SK-N-SH (cell line): ENCODE results near the gene PPP1R12A. TPM values are rescaled to one million over a fixed set of nuclear protein-coding genes. Genes with fewer than 3 reads are reported as not detected.
A peak's percentile ranks its signal among the peaks of the same experiment; 100 is the strongest.
"Not testable (repeated sequence)": the region's sequence is repeated elsewhere in the genome, so short reads cannot be mapped to it uniquely, and the experiment has no call there.

ENCODE experiments used
- CTCF ChIA-PET: fragments of 300-600, 350-600 bp; formaldehyde crosslinking; extraction: SDS; loops from one replicate; lab custom pipeline; 2021; lab: Yijun Ruan, JAX
- POLR2A ChIA-PET: fragments of 350-600 bp; sonication (Branson Sonifier 250); formaldehyde crosslinking; extraction: SDS; loops from one replicate; lab custom pipeline; 2020; ENCODE audit warnings: antibody characterized with exemption, inconsistent platforms; lab: Yijun Ruan, JAX
- DNase-seq: peaks from one replicate; pipeline ENCODE4 v3.0.0; 2012
- H2AFZ ChIP-seq: fragments of 200-600 bp; sonication (generic); 2 replicates; pipeline ENCODE4 v1.8.1; 2016; ENCODE audit warnings: antibody characterized with exemption, mild to moderate bottlenecking, low read depth
- H3F3A ChIP-seq: fragments of 200-600 bp; sonication (generic); replicated peaks from 2 replicates; pipeline ENCODE3; 2016; ENCODE audit warnings: antibody characterized with exemption, mild to moderate bottlenecking; ENCODE audit not compliant: insufficient read depth
- H3K27ac ChIP-seq, 2 experiments: fragments of 200-500 bp in 1 of 2; fragments of 200-600 bp in 1 of 2; sonication (Bioruptor generic) in 1 of 2; sonication (generic), shearing (Covaris generic) in 1 of 2; 2 replicates each; pipeline versions ENCODE4 v1.5.1 to v1.6.1; 2014 to 2016; ENCODE audit warnings: low read depth in 2 of 2, inconsistent platforms in 1 of 2, low read length in 1 of 2, mild to moderate bottlenecking in 1 of 2, mixed read lengths in 1 of 2
- H3K27me3 ChIP-seq: fragments of 200-600 bp; sonication (generic), shearing (Covaris generic); 2 replicates; pipeline ENCODE4 v1.6.1; 2016; ENCODE audit warnings: mixed run types; ENCODE audit not compliant: insufficient read depth
- H3K36me3 ChIP-seq, 2 experiments: fragments of 200-500 bp in 1 of 2; fragments of 200-600 bp in 1 of 2; sonication (Bioruptor generic) in 1 of 2; sonication (generic) in 1 of 2; replicated peaks in 1 of 2; 2 replicates each; pipeline versions ENCODE3 to v1.5.1; 2014 to 2016; ENCODE audit warnings: low read length in 1 of 2, mild to moderate bottlenecking in 1 of 2; ENCODE audit not compliant: insufficient read depth in 2 of 2, control insufficient read depth in 1 of 2
- H3K4me1 ChIP-seq, 2 experiments: fragments of 200-500 bp in 1 of 2; fragments of 200-600 bp in 1 of 2; sonication (Bioruptor generic) in 1 of 2; sonication (generic), shearing (Covaris generic) in 1 of 2; 2 replicates each; pipeline versions ENCODE4 v1.5.1 to v1.6.1; 2014 to 2016; ENCODE audit warnings: low read depth in 1 of 2, low read length in 1 of 2, mixed run types in 1 of 2; ENCODE audit not compliant: insufficient read depth in 2 of 2, control insufficient read depth in 1 of 2
- H3K4me2 ChIP-seq: fragments of 200-600 bp; sonication (generic), shearing (Covaris generic); 2 replicates; pipeline ENCODE4 v1.6.1; 2017; ENCODE audit warnings: mixed run types
- H3K4me3 ChIP-seq, 2 experiments: fragments of 200-500 bp in 1 of 2; fragments of 200-600 bp in 1 of 2; sonication (Bioruptor generic) in 1 of 2; sonication (generic), shearing (Covaris generic) in 1 of 2; 2 replicates each; pipeline versions ENCODE4 v1.5.1 to v1.8.1; 2014 to 2016; ENCODE audit warnings: low read depth in 2 of 2, inconsistent platforms in 1 of 2, low read length in 1 of 2, mild to moderate bottlenecking in 1 of 2, mixed read lengths in 1 of 2, moderate library complexity in 1 of 2
- H3K79me2 ChIP-seq: fragments of 200-600 bp; sonication (generic); 2 replicates; pipeline ENCODE4 v1.8.1; 2017; ENCODE audit warnings: mild to moderate bottlenecking; ENCODE audit not compliant: insufficient read depth
- H3K9ac ChIP-seq: fragments of 200-600 bp; sonication (generic); 2 replicates; pipeline ENCODE4 v1.6.1; 2017; ENCODE audit warnings: mixed run types
- H3K9me2 ChIP-seq: fragments of 200-600 bp; sonication (generic); 2 replicates; pipeline ENCODE4 v1.6.1; 2017; ENCODE audit warnings: mixed run types
- H3K9me3 ChIP-seq: fragments of 200-600 bp; sonication (generic); 2 replicates; pipeline ENCODE4 v1.6.1; 2017; ENCODE audit warnings: mixed run types, mild to moderate bottlenecking, moderate library complexity
- H4K20me1 ChIP-seq: fragments of 200-600 bp; sonication (generic); 2 replicates; pipeline ENCODE4 v1.6.1; 2017; ENCODE audit warnings: mild to moderate bottlenecking, mixed run types; ENCODE audit not compliant: insufficient read depth
- CHD2 ChIP-seq: fragments of 150-350 bp; IDR thresholded peaks from 2 replicates; pipeline ENCODE4 v1.6.1; 2018; ENCODE audit warnings: low read length; ENCODE audit not compliant: partially characterized antibody
- EZH2phosphoT487 ChIP-seq: fragments of 200-600 bp; sonication (generic); IDR thresholded peaks from 2 replicates; pipeline ENCODE4 v1.6.1; 2017; ENCODE audit warnings: low read depth, mixed run types, mild to moderate bottlenecking, antibody characterized with exemption, moderate library complexity, borderline replicate concordance
- FOSL2 ChIP-seq: IDR thresholded peaks from 2 replicates; pipeline ENCODE4 v1.4.0; 2012; ENCODE audit warnings: low read depth, mild to moderate bottlenecking, moderate library complexity, borderline replicate concordance
- FOXJ3 ChIP-seq: sonication (generic); formaldehyde crosslinking; IDR thresholded peaks from 2 replicates; pipeline ENCODE4 v1.5.1; 2020; ENCODE audit warnings: mild to moderate bottlenecking, missing genetic modification reagents
- GABPA ChIP-seq: IDR thresholded peaks from 2 replicates; pipeline ENCODE4 v1.4.0; 2012; ENCODE audit warnings: low read depth, mild to moderate bottlenecking
- IRF3 ChIP-seq: fragments of 150-350 bp; IDR thresholded peaks from 2 replicates; pipeline ENCODE4 v1.6.1; 2016; ENCODE audit warnings: mild to moderate bottlenecking, low read depth, low read length
- JUND ChIP-seq: IDR thresholded peaks from 2 replicates; pipeline ENCODE4 v1.4.0; 2012
- NFIC ChIP-seq: IDR thresholded peaks from 2 replicates; pipeline ENCODE4 v1.4.0; 2012; ENCODE audit warnings: borderline replicate concordance
- NRF1 ChIP-seq: IDR thresholded peaks from 2 replicates; pipeline ENCODE4 v1.6.1; 2012; ENCODE audit warnings: low read depth, mild to moderate bottlenecking, low read length
- PBX3 ChIP-seq: IDR thresholded peaks from 2 replicates; pipeline ENCODE4; 2012
- REST ChIP-seq: IDR thresholded peaks from 2 replicates; pipeline ENCODE4 v1.6.1; 2012; ENCODE audit warnings: mild to moderate bottlenecking, low read depth, low read length, moderate library complexity
- RXRA ChIP-seq: IDR thresholded peaks from 2 replicates; pipeline ENCODE4 v1.4.0; 2012; ENCODE audit warnings: low read depth, mild to moderate bottlenecking, borderline replicate concordance
- SIN3A ChIP-seq: IDR thresholded peaks from 2 replicates; pipeline ENCODE4 v1.6.1; 2012; ENCODE audit warnings: low read depth, mild to moderate bottlenecking, low read length, moderate library complexity, borderline replicate concordance
- SMC3 ChIP-seq: IDR thresholded peaks from 2 replicates; pipeline ENCODE4 v1.6.1; 2012; ENCODE audit warnings: low read depth, low read length, improper control_type of control experiment
- TAF1 ChIP-seq: IDR thresholded peaks from 2 replicates; pipeline ENCODE4 v1.6.1; 2012; ENCODE audit warnings: low read depth, mild to moderate bottlenecking, low read length, moderate library complexity, borderline replicate concordance
- TCF12 ChIP-seq: IDR thresholded peaks from 2 replicates; pipeline ENCODE4 v1.4.0; 2012
- TEAD4 ChIP-seq: IDR thresholded peaks from 2 replicates; pipeline ENCODE4 v1.4.0; 2012; ENCODE audit warnings: mild to moderate bottlenecking, borderline replicate concordance; ENCODE audit not compliant: insufficient read depth
- USF1 ChIP-seq: IDR thresholded peaks from 2 replicates; pipeline ENCODE4 v1.4.0; 2012; ENCODE audit warnings: low read depth, borderline replicate concordance
- WGBS: methylation state at CpG from one replicate; pipeline ENCODE4 v1.1.6; 2017; ENCODE audit warnings: low lambda C conversion rate; 5-methylcytosine and 5-hydroxymethylcytosine counted together
- polyA plus RNA-seq, 3 experiments: library from polyadenylated mRNA; depleted of rRNA; stranded (reverse); fragments of >200 nt; gene quantifications; 2 replicates each; pipeline ENCODE4 v1.2.3, GENCODE V29; 2012
- TF ChIP-seq, protein P1 (sequence below): fragments of 200-600 bp; sonication (generic); IDR thresholded peaks from 2 replicates; pipeline ENCODE4 v1.6.1; 2017; ENCODE audit warnings: antibody characterized with exemption, mild to moderate bottlenecking, moderate library complexity

PPP1R12A gene
- polyA plus RNA-seq, 1 of the 3 experiments (the other 2 are of a cell fraction) = 26.0 TPM

DNA sequence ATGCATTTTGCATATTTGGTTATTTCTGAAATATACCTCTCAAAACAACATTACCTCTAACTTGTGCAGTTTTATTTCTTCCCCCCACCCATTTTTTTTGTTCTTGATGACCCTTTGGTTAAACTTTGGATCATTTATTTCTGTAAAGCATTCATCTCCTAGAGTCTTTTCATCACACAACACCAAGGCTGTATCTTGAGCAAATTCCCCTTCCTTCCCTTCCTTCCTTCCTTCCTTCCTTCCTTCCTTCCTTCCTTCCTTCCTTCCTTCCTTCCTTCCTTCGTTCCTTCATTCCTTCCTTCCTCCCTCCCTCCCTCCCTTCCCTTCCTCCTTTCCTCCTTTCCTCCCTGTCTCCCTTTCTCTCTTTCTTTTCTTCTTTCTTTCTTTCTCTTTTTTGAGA is 43.8 kb upstream of the PPP1R12A start:
- Histone ChIP-seq H3K27me3 (no peaks in the 10 kb centered on the region), H4K20me1 (no peaks in the 10 kb centered on the region), H3F3A (peaks cover 19% of the 10 kb centered on the region), H3K4me1 (peaks cover 0 to 14% of the 10 kb centered on the region in 2 experiments; a peak in 2 of 4 replicates), H3K9me3 (no peaks in the 10 kb centered on the region), H3K4me2 (no peak overlapping the region), H2AFZ (no peak overlapping the region), H3K79me2 (no peaks in the 10 kb centered on the region), H3K27ac (no peak overlapping the region), H3K9me2 (no peaks in the 10 kb centered on the region), H3K36me3 (no peaks in the 10 kb centered on the region), H3K9ac (no peak overlapping the region), H3K4me3 (no peak overlapping the region)
- 45% methylated on average over 1 of the region's 1 CpG for WGBS
- POLR2A ChIA-PET = no interaction called here
- CTCF ChIA-PET = no interaction called here
- no peak for TF ChIP-seq SMC3
- no peak for TF ChIP-seq CHD2
- no peak for TF ChIP-seq PBX3
- no peak for TF ChIP-seq NFIC
- TF ChIP-seq REST = no peak
- TF ChIP-seq, protein P1, sequence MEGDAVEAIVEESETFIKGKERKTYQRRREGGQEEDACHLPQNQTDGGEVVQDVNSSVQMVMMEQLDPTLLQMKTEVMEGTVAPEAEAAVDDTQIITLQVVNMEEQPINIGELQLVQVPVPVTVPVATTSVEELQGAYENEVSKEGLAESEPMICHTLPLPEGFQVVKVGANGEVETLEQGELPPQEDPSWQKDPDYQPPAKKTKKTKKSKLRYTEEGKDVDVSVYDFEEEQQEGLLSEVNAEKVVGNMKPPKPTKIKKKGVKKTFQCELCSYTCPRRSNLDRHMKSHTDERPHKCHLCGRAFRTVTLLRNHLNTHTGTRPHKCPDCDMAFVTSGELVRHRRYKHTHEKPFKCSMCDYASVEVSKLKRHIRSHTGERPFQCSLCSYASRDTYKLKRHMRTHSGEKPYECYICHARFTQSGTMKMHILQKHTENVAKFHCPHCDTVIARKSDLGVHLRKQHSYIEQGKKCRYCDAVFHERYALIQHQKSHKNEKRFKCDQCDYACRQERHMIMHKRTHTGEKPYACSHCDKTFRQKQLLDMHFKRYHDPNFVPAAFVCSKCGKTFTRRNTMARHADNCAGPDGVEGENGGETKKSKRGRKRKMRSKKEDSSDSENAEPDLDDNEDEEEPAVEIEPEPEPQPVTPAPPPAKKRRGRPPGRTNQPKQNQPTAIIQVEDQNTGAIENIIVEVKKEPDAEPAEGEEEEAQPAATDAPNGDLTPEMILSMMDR = no peak
- no peak for TF ChIP-seq USF1
- TF ChIP-seq EZH2phosphoT487 = no peak
- TF ChIP-seq SIN3A = no peak
- no peak for TF ChIP-seq TCF12
- TF ChIP-seq RXRA = no peak
- no peak for TF ChIP-seq TEAD4
- TF ChIP-seq FOXJ3 = no peak
- TF ChIP-seq IRF3 = no peak
- no peak for TF ChIP-seq TAF1
- no peak for TF ChIP-seq FOSL2
- TF ChIP-seq NRF1 = no peak
- TF ChIP-seq JUND = no peak
- no peak for TF ChIP-seq GABPA
- DNase-seq = no peak

- 73% methylated on average over 3 of the region's 3 CpGs for WGBS
- H3K36me3 ChIP-seq, H3K4me2 ChIP-seq, CTCF ChIA-PET, H4K20me1 ChIP-seq, H3K27ac ChIP-seq, H3K9me2 ChIP-seq, POLR2A ChIA-PET, H3K27me3 ChIP-seq, H3K4me3 ChIP-seq, H3K4me1 ChIP-seq, H3K79me2 ChIP-seq, H3K9me3 ChIP-seq, DNase-seq, H3K9ac ChIP-seq: not testable (repeated sequence)
- H3F3A ChIP-seq = peaks cover 14% of the 10 kb centered on the region
- peak overlapping the region; percentile 71; the same call in 1 of the 2 replicates for H2AFZ ChIP-seq
Observed at GRCh38 chr12:79977856-79978460, 43.1 kb upstream of the PPP1R12A start.
